ENCODE measurements around the gene LYPD6. TPM values are rescaled to one million over a fixed set of nuclear protein-coding genes. Genes with fewer than 3 reads are reported as not detected.

LYPD6 gene
- total RNA-seq, 1 donor from 2014 or later: 0.26 TPM

GRCh38 chr2:149383340-149383739 is 53.0 kb downstream of the LYPD6 start:
- no peak for FAIRE-seq
- Histone ChIP-seq H3K4me3 (ENCODE audit: low read depth, low read length) (no peak overlapping the region), H3K36me3 (ENCODE audit: control insufficient read depth, insufficient read depth, low read length) (no peaks in the 10 kb centered on the region), H3K27me3 (ENCODE audit: control insufficient read depth, insufficient read depth, low read length) (no peaks in the 10 kb centered on the region)
- TF ChIP-seq CTCF (IDR thresholded peaks at IDR 0.05; ENCODE audit: insufficient read depth, low read length, severe bottlenecking): no peak
- DNase-seq (ENCODE audit: low read depth): peak; percentile 62

DNA sequence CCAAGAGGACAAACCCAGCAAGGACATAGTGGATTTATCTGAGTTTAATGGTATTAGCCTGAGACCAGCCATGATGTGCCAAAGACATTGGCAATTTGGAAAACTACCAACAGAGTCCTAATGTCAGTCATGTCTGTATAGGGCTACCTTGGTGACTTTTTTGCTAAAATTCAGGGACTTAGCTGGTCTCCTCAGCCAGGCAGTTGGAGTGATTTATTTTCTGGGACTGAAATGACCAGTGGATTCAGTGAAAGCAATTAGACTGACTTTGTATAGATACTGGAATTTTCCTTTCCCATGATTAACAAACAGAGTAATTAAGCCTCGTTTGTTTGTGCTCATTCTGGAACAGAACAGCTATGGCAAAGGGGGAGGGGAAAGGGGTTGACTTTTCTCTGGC is 55.0 kb downstream of the LYPD6 start:
- DNase-seq (ENCODE audit: low read depth): no peak
- FAIRE-seq: no peak
- H3K27me3 ChIP-seq (ENCODE audit: control insufficient read depth, insufficient read depth, low read length): no peaks in the 10 kb centered on the region
- H3K4me3 ChIP-seq (ENCODE audit: low read depth, low read length): no peak overlapping the region
- H3K36me3 ChIP-seq (ENCODE audit: control insufficient read depth, insufficient read depth, low read length): no peaks in the 10 kb centered on the region
- no peak for TF ChIP-seq CTCF (IDR thresholded peaks at IDR 0.05; ENCODE audit: insufficient read depth, low read length, severe bottlenecking)

DNA sequence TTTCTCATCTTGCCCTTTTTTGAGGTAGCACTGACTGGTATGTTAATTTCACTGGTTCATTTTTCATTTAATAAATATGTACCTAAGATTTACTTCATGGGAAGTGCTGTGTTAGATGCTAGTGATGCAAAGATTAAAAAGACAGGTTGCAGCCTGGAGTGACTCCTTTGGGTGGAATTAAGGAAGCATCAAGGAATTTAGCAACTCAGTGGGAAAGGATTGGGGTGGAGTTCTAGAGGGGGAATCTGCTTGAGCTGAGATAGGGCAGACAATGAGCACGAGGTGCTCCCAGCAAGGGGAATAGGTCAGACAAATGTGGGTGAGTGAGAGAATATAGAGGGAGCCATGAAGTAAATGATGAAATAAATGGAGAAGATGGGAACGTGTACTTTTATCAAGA is 57.0 kb downstream of the LYPD6 start:
- Histone ChIP-seq H3K36me3 (ENCODE audit: control insufficient read depth, insufficient read depth, low read length) (no peaks in the 10 kb centered on the region), H3K27me3 (ENCODE audit: control insufficient read depth, insufficient read depth, low read length) (no peaks in the 10 kb centered on the region), H3K4me3 (ENCODE audit: low read depth, low read length) (no peak overlapping the region)
- FAIRE-seq (no peak), DNase-seq (ENCODE audit: low read depth) (no peak)
- no peak for TF ChIP-seq CTCF (IDR thresholded peaks at IDR 0.05; ENCODE audit: insufficient read depth, low read length, severe bottlenecking)

DNA sequence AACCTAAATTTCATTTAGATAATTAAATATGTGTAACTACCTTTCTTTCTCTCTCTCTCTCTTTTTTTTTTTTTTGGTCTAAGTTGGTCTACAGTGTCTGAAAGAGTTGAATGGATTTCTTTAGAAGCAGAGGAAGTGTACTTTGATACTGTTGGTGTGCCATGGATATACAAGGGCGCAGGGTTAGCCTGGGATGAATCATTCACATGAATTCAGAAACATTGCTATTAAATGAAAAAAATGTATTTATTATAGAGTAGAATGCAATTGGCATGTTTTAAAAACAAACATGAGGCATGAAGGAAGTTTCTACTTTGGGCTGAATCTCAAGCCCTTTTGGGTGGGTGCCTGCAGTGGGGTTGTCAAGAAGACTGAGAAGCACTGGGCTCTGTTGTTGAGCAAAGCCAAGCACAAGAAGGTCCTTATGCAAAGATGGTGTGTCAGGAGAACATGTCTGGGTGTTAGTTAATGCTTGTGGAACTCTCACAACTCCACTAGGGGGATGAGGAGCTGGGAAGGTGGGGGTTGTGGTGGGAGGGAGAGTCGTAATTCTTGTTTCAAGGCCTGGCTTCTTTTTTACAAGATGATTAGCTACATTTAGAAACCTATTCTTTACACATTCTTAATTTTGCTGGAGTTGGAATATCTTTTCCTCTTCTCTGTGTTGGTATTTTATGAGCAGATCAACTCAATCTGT is 57.9 kb downstream of the LYPD6 start:
- Histone ChIP-seq H3K4me3 (ENCODE audit: low read depth, low read length) (no peak overlapping the region), H3K27me3 (ENCODE audit: control insufficient read depth, insufficient read depth, low read length) (no peaks in the 10 kb centered on the region), H3K36me3 (ENCODE audit: control insufficient read depth, insufficient read depth, low read length) (no peaks in the 10 kb centered on the region)
- TF ChIP-seq CTCF (IDR thresholded peaks at IDR 0.05; ENCODE audit: insufficient read depth, low read length, severe bottlenecking): no peak
- DNase-seq (ENCODE audit: low read depth) (no peak), FAIRE-seq (no peak)

DNA sequence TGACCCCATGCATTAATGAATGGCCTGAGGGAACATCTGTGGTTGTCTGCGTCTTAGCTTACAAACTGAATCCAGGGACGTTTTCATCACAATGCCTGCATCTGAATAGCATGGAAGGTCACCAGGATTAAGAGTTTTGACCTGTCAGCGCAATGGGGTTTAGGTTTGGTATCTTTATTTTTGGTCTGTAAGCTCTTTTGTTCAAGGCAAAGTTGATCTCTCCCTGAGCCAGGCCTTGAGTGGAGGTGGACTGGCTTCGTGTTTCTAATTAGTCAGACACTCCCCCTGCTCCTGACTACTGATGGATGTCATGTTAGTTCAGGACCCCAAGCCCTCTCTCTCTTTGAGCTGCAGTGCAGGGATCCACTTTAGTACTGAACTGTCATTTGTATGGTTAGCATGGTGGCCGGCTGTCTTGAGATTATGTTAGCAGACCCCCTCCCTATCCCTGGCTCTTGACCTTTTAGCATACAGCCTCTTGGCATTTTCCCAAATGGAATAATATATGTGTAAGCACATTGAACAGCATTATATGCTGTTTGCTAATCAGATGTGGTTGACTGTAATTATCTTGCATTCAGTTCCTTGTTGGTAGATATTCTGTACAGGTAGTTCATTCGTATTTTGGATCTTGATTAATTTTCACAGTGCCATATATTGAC is 59.2 kb downstream of the LYPD6 start:
- no peak overlapping the region for H3K4me3 ChIP-seq (ENCODE audit: low read depth, low read length)
- TF ChIP-seq CTCF (IDR thresholded peaks at IDR 0.05; ENCODE audit: insufficient read depth, low read length, severe bottlenecking): no peak
- no peaks in the 10 kb centered on the region for H3K36me3 ChIP-seq (ENCODE audit: control insufficient read depth, insufficient read depth, low read length)
- no peaks in the 10 kb centered on the region for H3K27me3 ChIP-seq (ENCODE audit: control insufficient read depth, insufficient read depth, low read length)
- no peak for DNase-seq (ENCODE audit: low read depth)
- FAIRE-seq: no peak
